Neural cell (in vitro differentiated cells): Measurements from ENCODE around the gene ANKAR.

Experiments used
- EP300 ChIP-seq: fragments of 450-650 bp; conservative IDR thresholded peaks from 2 replicates; pipeline ENCODE4 v1.6.1; 2014; ENCODE audit warnings: antibody characterized with exemption, mild to moderate bottlenecking, moderate library complexity; ENCODE audit not compliant: poor library complexity, severe bottlenecking
- EZH2 ChIP-seq: fragments of 200-600, 300-800 bp; shearing (Covaris generic), sonication (generic); IDR thresholded peaks from 2 replicates; pipeline ENCODE4 v1.6.1; 2014; ENCODE audit warnings: antibody characterized with exemption, low read length, borderline replicate concordance, mild to moderate bottlenecking; ENCODE audit not compliant: insufficient read depth, poor library complexity, severe bottlenecking
- MXI1 ChIP-seq: fragments of 450-650 bp; conservative IDR thresholded peaks from 2 replicates; pipeline ENCODE4 v1.6.1; 2014; ENCODE audit warnings: antibody characterized with exemption, mild to moderate bottlenecking; ENCODE audit not compliant: poor library complexity, severe bottlenecking
- POLR2AphosphoS5 ChIP-seq: IDR thresholded peaks from 2 replicates; pipeline ENCODE4 v1.6.1; 2012
- SMC3 ChIP-seq: fragments of 450-650 bp; conservative IDR thresholded peaks from 2 replicates; pipeline ENCODE4 v1.6.1; 2014; ENCODE audit warnings: antibody characterized with exemption, mild to moderate bottlenecking, moderate library complexity; ENCODE audit not compliant: poor library complexity
- TAF1 ChIP-seq: IDR thresholded peaks from 2 replicates; pipeline ENCODE4 v1.6.1; 2012; ENCODE audit warnings: low read depth
- TF ChIP-seq, protein P1 (sequence below): fragments of 450-650 bp; IDR thresholded peaks from 2 replicates; pipeline ENCODE4 v1.5.1; 2014; ENCODE audit warnings: antibody characterized with exemption, mild to moderate bottlenecking, moderate library complexity; ENCODE audit not compliant: poor library complexity, severe bottlenecking
- TF ChIP-seq, protein P2 (sequence below): IDR thresholded peaks from 2 replicates; pipeline ENCODE4 v1.6.1; 2012; ENCODE audit warnings: borderline replicate concordance

DNA sequence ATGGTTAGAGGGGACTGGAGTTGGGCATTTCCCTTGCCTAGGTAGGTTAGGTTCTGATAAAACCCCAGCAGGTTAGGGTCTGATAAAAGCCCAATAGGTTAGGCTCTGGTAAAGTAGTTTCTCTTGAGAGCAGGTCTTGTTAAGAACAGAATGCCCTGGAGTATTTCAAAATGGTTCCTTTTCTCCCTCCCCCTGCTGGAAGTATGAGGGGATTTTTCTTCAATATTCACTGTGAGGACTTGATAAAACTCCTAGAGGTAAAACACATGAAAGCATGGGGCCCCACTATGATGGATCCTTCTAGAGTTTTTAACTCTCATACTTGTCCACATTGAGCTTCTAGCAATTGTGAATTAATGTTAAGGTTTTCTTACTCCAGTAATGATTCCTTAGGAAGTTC is 27.6 kb downstream of the ANKAR start:
- TF ChIP-seq, protein P1, sequence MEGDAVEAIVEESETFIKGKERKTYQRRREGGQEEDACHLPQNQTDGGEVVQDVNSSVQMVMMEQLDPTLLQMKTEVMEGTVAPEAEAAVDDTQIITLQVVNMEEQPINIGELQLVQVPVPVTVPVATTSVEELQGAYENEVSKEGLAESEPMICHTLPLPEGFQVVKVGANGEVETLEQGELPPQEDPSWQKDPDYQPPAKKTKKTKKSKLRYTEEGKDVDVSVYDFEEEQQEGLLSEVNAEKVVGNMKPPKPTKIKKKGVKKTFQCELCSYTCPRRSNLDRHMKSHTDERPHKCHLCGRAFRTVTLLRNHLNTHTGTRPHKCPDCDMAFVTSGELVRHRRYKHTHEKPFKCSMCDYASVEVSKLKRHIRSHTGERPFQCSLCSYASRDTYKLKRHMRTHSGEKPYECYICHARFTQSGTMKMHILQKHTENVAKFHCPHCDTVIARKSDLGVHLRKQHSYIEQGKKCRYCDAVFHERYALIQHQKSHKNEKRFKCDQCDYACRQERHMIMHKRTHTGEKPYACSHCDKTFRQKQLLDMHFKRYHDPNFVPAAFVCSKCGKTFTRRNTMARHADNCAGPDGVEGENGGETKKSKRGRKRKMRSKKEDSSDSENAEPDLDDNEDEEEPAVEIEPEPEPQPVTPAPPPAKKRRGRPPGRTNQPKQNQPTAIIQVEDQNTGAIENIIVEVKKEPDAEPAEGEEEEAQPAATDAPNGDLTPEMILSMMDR = no peak
- TF ChIP-seq POLR2AphosphoS5 = no peak
- no peak for TF ChIP-seq EZH2
- TF ChIP-seq MXI1 = no peak
- TF ChIP-seq EP300 = no peak
- TF ChIP-seq, protein P2, sequence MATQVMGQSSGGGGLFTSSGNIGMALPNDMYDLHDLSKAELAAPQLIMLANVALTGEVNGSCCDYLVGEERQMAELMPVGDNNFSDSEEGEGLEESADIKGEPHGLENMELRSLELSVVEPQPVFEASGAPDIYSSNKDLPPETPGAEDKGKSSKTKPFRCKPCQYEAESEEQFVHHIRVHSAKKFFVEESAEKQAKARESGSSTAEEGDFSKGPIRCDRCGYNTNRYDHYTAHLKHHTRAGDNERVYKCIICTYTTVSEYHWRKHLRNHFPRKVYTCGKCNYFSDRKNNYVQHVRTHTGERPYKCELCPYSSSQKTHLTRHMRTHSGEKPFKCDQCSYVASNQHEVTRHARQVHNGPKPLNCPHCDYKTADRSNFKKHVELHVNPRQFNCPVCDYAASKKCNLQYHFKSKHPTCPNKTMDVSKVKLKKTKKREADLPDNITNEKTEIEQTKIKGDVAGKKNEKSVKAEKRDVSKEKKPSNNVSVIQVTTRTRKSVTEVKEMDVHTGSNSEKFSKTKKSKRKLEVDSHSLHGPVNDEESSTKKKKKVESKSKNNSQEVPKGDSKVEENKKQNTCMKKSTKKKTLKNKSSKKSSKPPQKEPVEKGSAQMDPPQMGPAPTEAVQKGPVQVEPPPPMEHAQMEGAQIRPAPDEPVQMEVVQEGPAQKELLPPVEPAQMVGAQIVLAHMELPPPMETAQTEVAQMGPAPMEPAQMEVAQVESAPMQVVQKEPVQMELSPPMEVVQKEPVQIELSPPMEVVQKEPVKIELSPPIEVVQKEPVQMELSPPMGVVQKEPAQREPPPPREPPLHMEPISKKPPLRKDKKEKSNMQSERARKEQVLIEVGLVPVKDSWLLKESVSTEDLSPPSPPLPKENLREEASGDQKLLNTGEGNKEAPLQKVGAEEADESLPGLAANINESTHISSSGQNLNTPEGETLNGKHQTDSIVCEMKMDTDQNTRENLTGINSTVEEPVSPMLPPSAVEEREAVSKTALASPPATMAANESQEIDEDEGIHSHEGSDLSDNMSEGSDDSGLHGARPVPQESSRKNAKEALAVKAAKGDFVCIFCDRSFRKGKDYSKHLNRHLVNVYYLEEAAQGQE = no peak
- TF ChIP-seq SMC3 = no peak
- TF ChIP-seq TAF1 = no peak
